NK-92 treated with Interleukin-12 subunit alpha and Interleukin-12 subunit beta, amount 100 ng/mL, for 24 hours (cell line): ENCODE data around the gene ZNF398.
A peak's percentile ranks its signal among the peaks of the same experiment; 100 is the strongest.

Source experiments
- DNase-seq: peaks from one replicate; lab custom pipeline; 2025; lab: John Stamatoyannopoulos, UW

ZNF398 gene

DNA sequence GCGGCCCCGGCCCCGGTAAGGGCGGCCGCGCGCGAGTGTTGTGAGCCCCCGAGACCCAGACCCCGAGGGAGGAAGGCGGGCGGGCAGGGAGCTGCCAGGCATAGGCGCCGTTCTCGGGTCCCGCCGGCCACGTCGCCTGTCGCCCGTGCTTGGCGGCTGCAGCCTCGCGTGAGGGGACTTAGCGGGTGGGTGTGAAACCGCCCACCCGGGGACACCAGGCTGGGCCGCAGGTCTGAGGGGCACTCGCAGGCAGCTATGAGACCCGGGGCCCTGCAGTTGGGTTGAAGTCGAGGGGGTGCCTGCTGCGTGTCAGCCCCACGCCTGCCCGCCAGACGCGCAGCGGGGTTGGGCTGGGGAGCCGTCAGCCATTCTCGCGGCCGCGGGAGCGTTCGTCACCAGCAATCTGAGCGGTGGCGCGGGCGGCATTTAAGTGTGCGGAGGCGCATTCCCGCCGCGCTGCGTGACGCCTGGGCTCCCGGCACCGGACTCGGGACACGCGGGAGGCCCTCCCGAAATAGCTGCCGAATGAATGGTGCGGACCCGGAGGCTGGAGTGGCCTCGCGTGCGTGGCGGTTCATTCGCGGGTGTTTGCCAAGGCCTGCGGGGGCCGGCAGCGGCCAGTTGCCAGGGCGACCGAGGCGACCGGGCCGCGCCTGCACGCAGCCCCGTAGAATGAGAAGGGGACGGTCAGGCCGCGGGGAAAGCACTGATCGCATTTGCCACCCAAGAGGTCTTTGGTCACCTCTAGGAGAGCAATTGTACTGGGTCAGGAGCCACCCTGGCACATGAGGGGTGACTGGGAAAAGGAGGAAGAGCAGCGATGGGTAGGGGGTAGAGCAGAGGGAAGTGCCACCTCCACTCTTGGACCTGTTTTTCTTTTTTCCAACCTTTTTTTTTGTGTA, 750 bp downstream of the ZNF398 start:
- DNase-seq, result peak; percentile 38

DNA sequence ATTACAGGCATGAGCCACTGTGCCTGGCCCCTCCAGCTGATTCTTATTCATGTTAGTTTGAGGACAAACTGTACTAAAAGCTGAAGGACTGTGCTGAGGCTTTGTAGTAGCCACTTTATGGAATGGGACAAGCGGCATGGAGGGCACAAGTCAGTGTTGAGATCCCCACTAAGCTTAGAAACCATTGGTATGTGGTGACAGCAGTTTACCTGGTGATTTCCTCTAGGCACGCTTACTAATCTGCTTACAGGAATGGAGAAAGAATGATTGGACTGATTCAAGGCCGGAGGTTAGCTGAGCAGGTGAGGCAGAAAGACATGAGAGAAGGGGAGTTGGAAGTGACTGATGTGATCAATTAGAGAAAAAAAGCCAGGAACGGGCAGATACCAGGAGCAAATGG, 3.7 kb downstream of the ZNF398 start:
- DNase-seq, result no peak

DNA sequence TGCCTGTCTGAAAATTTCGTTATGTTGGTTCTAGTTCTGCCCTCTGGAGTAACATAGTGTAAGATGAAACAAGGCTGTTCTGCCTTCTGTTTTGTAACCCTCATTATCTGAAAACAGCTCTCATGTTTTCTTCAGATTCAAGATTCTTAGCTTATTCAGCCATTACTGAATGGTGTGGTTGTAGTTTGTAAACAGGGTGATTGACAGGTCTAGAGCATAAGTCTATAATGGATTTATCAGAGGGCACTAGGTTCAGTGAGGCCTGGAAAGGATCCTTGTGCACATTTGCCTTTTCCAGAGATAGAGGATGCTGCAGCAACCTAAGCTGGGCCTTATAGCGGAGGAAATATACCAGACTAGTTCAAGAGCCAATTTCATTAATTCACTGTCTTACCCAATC, 6.1 kb downstream of the ZNF398 start:
- no peak for DNase-seq

DNA sequence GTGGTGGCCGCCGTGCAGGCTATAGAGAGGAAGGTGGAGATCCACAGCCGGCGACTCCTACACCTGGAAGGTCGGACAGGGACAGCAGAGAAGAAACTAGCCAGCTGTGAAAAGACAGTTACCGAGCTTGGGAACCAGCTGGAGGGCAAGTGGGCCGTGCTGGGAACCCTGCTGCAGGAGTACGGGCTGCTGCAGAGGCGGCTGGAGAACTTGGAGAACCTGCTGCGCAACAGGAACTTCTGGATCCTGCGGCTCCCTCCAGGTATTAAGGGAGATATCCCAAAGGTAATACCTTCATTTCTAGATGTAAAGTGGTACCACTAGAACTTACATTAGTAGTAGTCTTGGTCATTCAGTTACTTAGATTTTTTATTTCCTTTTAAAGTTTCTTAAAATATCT, 6.8 kb downstream of the ZNF398 start:
- no peak for DNase-seq

DNA sequence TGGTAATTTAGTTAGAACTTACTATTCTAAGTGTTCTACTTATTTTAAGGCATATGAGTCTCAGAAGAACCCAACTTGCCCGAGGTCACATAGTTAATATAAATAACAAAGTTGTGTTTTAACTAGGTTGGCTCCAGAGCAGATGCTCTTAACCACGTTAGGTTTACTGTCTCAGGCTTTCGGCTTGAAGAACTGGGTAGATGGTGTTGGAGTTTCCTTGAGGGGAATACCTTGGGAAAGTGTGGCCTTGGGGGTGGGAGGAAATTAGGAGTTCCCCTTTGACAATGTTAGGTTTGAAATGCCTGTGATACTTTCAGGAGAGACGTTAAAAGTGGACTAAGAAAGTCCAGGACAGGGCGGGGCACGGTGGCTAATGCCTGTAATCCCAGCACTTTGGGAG, 9.6 kb downstream of the ZNF398 start:
- DNase-seq, result no peak

DNA sequence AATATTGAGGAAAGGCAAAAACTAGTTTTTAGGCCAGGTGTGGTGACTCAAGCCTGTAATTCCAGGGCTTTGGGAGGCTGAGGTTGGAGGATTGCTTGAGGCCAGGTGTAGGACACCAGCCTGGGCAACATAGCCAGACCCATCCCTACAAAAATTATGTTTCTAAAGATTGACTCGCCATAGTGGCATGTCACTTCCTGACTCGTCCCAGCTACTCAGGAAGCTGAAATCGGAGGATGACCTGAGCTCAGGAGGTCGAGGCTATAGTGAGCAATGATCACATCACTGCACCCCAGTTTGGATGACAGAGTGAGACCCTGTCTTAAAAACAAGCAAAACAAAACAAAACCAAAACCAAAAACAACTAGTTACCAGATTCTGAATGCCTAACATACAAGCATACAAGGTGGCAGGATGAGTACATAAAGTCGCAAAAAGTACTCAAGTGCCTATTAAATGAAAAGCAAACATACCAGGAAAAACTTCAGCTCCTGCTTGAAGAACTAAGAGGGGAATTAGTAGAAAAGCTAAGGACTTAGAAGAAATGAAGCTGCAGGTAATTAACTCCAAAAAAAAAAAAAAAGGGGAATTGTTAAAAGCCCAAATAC, 14.1 kb downstream of the ZNF398 start:
- DNase-seq, result no peak

DNA sequence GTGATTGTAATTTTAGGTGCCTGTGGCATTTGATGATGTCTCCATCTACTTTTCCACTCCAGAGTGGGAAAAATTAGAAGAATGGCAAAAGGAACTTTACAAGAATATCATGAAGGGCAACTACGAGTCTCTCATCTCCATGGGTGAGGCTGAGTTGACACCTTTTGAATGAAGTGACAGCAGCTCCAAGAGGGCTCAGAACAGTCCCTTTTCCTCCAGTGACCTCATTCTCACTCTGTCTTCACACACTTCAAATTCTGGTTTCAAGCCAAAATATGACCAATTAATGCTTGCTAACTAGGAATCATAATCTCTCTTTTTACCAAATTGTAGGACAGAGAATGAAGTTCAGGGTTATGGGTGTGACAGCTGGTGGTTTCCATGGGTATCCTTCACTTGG, 18.9 kb downstream of the ZNF398 start:
- no peak for DNase-seq

DNA sequence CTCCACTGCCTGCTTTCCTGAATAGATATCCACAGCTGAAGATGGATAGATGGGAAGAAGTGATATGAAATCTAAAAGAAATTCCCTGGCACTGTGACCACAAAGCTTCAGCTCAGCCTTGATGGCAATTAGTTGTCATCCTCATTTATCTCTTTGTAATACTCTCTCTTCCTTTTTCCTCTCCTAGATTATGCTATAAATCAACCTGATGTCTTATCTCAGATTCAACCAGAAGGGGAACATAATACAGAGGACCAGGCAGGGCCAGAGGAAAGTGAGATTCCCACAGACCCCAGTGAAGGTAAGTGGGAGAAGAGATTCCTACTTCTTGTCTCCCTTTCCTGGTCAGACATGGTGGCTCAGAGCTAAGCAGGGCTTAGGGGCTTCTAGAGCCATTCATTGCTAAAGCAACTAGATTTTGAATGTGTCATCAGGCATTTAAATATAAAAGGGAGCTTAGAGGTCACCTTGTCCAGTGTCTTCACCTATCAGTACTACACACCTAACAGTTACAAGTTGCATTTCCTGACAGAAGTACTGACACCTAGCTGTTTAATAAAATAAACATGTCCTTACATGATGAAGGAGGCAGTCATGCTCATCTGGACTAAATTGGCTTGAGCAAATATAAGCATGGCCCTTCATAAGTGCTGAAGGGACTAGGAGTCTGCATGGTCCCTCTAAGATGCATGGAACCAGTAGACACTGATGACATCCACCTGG, 19.5 kb downstream of the ZNF398 start:
- no peak for DNase-seq

DNA sequence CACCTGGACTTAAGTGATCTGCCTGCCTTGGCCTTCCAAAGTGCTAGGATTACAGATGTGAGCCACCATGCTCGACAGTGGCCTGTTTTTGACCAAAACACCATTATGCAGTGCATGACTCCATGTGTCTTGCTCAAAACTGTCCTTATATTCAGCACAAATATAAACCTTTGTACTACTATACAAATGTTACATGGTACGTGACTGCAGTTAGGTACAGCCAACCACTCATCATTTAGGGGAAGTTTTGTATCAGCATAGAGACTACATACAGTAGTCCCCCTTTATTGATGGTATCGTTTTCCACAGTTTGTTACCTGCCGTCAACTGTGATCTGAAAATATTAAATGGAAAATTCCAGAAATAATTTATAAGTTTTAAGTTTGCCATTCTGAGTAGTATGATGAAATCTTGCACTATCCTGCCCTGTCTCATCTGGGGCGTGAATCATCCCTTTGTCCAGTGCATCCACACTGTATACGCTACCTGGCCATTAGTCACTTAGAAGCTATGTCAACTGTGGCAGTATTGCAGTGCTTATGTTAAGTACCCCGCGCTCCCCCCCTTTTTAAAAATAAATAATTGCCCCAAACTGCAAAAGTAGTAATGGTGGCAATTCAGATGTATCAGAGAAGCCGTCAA, 24.8 kb downstream of the ZNF398 start:
- DNase-seq, result no peak

DNA sequence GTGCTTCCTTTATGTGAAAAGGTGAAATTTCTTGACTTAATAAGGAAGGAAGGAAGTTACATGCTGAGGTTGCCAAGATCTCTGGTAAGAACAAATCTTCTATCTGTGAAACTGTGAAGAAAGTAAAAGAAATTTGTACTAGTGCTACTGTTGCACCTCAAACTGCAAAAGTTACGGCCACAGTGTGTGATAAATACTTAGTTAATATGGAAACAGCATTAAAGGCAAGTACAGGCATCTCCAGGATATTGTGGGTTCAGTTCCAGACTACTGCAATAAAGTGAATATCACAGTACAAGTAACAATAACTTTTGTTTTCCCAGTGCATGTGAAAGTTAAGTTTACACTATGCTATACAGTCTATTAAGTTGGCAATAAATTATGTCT, 25.3 kb downstream of the ZNF398 start:
- no peak for DNase-seq

DNA sequence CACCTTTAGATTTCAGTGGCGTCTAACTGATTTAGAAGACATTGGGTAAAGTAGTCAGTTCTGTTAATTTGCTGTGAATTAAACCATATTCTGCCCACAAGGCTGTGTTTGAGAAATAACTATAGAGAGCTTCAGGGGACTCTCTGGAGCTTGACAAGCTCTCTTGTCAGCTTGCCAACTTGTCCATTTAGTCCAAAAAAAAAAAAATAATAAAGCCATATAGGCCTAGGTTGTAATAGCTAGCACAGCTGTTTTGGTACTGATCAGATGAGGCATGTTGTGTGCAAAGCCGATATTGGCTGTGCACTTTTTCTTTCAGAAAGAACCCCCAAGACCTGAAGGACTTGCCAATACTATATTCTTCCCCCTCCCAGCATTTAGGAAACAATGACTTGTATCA, 27.9 kb downstream of the ZNF398 start:
- no peak for DNase-seq

DNA sequence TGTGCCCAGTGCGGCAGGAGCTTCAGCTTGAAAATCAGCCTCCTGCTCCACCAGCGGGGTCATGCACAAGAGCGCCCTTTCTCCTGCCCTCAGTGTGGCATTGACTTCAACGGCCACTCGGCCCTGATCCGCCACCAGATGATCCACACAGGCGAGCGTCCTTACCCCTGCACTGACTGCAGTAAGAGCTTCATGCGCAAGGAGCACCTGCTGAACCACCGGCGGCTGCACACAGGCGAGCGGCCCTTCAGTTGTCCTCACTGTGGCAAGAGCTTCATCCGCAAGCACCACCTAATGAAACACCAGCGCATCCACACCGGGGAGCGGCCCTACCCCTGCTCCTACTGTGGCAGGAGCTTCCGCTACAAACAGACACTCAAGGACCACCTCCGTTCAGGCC, 32.0 kb downstream of the ZNF398 start:
- no peak for DNase-seq

DNA sequence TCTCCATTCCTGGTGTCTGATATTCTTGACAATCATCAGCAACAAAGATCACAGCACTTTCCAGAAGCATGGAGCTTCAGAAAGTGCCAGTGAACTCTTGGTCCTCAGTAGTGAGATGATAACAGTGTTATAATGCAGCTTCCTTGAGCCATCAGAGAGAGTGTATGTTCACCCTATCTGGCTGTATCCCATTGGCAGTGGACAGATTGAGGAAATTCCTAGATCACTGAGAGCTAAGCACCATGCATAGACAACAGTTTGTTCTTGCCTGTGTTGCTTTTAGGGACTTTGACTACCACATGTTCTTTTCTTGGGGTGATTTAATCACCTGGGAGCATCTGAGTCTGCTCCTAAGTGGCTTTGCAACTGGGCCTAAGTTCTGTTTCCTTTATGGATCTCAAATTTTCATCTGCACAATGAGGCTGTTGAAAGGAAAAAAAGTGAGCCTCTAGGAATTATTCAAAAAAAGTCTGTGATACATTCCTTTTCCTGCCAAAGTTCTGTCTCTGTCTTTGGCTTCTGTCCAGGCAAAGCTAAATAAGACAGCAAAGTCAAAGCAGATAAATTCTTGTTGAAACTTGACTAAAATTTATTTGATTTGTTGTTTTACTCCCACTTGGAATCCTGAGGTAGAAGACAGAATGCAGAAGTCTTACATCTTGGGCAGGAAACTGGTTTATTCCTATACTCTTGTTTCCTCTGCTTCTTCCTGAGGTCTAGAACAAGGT, 33.6 kb downstream of the ZNF398 start:
- DNase-seq, result no peak

DNA sequence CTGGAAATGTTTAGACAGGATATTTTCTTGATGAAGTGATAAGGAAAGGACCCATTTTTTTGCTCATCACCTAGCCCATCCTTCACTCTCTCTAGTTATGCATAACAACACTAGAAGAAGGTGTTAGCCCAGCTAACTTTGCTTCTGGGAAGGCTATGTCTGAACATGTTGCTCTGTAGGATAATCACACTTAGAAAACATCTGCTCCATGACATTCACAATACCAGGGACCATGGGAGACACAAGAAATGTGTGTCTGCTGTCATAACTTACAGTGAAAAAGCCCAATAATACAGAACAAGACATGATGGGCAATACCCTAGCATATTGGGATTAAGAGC, 34.2 kb downstream of the ZNF398 start:
- DNase-seq, result no peak

DNA sequence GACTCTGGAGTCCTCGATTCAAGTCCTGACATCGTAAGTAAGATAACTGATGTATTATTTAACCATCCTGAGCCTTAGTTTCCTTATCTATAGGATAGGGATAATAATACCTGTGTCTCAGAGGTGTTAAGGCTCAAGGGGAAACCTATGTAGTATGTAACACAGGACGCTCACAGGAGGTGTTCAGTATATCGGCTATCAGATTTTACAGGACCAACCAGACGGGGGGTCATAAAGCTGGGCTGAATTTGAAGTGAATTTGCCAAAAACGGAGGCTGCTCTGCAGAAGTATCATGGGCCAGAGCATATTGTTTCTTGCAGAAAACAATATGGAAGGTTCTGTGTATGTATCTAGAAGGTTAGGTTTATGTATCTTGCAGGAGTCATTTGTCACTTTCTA, 37.0 kb downstream of the ZNF398 start:
- DNase-seq, result no peak

DNA sequence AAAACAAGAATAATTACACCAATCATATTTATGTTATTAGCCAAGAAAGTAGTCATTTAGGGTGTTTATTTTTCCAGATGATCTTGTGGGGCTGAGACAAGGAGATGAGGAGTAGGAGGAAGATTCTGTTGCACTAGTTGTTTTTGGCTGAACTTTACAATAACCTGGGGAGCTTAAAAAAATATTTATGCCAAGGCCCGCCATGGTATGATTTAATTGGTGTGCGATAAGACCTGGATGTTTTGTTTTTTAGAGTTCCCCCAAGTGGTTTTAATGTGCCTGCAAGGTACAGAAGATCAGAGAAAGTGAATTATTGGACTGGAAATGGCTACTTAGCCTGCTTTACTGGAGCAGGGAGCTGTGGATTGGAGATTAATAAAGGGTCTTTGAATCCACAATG, 41.0 kb downstream of the ZNF398 start:
- DNase-seq, result no peak

DNA sequence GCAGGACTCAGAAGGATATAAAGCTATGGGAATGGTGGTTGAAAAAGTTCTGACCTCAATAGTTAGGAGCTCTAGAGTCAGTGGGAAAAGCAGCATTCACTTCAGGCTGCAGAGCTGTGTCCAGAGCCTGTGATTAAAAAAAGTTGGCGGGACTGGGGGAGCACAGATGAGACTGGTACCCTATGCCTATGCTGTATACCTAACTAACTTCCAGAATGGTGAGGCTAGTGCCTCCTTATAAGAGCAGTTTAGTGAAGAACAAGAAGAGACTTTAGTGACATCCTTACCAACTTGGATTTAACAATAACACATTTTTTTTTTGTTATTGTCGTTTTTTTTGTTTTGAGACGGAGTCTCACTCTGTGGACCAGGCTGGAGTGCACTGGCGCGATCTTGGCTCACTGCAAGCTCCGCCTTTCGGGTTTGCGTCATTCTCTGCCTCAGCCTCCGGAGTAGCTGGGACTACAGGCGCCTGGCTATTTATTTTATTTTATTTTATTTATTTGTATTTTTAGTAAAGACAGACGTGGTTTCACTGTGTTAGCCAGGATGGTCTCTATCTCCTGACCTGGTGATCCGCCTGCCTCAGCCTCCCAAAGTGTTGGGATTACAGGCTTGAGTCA, 41.5 kb downstream of the ZNF398 start:
- DNase-seq, result no peak

DNA sequence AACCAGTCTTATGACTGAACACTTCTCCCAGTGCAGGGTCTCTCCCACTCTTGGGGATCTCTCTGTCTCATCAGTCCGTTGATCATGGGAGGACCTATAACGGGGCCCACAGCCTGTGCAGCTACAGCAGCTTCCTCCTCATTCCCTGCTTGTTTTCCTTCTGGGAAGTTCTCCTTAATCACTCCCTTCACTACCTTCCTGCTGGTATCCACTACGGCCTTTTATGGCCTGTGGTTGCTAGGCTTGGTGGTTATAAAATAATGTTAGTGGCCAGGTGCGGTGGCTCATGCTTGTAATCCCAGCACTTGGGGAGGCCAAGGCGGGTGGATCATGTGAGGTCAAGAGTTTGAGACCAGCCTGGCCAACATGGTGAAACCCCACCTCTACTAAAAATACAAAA, 44.6 kb downstream of the ZNF398 start:
- no peak for DNase-seq

DNA sequence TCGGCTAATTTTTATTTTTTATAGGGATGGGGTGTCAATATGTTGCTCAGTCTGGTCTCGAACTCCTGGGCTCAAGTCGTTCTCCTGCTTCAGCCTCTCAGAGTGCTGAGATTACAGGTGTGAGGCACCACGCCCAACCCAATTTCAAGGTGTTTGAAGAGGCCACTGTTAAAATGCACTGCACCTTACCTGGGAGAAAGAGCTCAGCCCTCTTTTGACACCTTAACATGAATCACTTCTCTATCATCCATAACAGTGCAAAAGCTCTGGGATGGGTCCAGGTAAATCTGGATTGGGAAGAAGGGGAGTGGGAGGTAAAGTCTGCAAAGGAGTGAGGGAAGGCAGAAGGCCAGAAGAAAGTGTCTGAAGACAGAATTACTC, 47.5 kb downstream of the ZNF398 start:
- DNase-seq, result no peak

DNA sequence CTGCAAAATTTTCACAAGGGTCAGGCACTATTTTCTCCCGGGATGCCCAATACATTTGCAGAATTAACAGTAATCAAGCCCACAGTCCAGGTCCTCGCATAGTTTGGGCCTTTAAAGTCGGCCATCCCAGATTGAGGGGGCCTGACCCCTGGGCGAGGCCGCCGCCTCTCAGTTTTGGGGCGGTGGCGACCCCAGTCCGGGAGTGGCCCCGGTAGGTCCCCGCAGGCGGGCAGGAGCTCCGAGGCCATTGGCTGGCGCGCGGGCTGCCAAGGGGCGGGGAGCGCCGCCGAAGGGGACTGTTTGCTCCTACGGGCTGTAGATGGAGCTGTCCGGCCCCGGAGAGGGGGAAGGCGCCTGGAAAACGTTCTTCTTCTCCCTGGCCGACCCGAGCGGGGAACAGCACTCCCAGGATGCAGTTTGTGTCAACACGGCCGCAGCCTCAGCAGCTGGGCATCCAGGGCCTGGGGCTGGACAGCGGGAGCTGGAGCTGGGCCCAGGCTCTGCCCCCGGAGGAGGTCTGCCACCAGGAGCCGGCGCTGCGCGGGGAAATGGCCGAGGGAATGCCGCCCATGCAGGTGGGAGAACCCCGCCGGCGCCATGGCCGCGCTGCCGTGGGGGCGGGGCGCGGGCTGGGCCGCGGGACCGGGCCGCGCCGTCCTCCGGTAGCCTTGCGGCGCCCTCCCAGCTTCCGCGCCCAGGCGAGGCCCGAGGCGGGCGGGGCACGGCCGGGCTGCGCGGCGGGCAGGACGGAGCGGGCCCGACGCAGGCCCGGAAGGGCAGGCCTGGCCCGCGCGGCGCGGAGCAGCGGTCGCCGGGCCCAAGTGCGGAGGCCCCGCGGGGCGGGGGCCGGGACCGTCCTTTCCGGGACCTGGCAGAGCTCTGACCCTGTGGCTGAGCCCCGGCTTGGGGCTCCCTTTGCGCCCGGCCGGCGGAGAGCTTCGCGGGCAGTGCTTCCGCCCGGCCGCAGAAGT, 48.2 kb downstream of the ZNF398 start, which contains the start of gene ZNF282:
Gene ZNF282, plus strand, starts transcription at position 367 of the 971 bp plus-strand sequence. Its CDS starts 44 bp downstream, at position 411.
- DNase-seq, result peak; percentile 78
